Hair follicle dermal papilla cell (primary cell): ENCODE measurements around the gene KRTAP10-2. TPM values are rescaled to one million over a fixed set of nuclear protein-coding genes. Genes with fewer than 3 reads are reported as not detected.

Experiments
- total RNA-seq: library from RNA; depleted of rRNA; stranded (reverse); fragments of >200 nt; gene quantifications from 2 replicates; pipeline ENCODE4 v1.2.3, GENCODE V29; 2012

KRTAP10-2 gene
- total RNA-seq = not detected in 2 replicates

DNA sequence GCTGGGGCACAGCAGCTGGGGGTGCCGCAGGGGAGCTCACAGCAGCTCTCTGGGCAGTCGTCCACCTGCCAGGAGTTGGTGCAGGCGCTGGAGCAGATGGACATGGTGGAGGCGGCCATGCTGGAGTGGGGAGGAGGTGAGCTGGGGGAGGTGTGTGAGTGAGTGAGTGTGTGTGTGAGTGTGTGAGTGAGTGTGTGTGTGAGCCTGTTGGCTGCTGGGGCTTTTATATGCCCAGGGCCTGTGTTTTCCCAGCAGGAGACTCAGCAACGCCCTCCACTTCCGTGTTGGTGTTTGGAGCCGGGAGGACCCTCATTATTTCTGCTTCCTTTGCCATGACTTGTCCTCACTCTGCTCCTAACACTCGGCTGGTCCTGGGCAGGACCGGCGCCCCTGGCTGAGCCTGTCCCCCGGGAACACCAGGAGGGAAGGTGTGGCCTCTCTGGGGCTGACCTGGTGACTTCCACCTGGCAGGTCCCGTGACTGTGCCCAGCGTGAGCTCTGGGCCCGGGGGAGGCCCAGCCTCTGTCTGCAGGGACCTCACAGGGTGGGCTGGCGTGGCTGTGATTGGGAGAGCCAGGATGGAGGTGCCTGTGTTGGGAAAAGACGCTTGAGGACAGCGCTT is at the start of gene KRTAP10-2:
Gene KRTAP10-2 (minus strand): TSS at position 166 of the 622 bp plus-strand sequence. CDS start 47 bp downstream, at position 119.

GRCh38 chr21:44600118-44600978 is 49.0 kb upstream of the KRTAP10-2 start, which contains the start of gene KRTAP10-7:
Gene KRTAP10-7, plus strand, starts transcription at chr21:44600597. Its CDS starts 25 bp downstream, at chr21:44600622.

DNA sequence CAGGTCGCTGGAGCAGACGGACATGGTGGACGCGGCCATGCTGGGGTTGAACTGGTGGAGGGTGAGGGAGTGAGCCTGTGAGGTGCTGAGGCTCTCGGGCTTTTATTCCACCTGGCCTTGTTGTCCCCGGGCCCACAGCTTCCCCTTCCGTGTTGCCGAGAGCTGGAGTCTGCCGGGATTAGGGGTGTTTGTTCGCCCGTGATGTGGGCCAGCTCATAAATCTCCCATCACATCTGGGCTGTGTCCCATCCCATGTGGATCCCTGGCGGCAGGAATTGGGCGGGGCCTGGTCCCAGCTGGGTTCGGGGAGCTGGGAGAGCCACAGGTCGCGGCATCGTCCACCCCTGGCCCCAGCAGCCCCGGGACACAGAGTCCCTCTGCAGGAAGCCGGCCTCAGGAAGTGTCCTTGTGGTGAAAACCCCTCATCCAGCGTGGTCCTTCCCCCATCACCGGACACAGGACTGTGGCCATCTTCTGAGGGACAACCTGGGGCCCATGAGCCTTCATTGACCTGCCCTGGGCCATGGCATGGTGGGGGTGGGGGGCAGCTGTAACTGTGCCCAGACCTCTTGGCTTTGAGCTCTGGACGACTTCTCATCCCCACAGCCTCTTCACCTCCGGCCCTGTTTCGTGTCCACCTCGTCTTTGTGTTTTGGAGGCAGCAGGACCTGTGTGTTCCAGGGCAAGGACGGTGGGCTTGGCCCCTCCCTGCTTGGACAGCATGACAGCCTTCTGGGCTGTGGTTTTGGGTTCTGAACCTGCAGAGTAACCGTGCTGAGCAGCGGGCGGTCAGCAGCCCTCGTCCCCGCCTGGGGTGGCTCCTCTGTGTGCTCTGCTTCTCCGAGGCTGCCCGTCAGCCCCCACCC is 41.4 kb upstream of the KRTAP10-2 start, which contains the start of gene KRTAP10-6:
Gene KRTAP10-6 (minus strand): TSS at position 60 of the 866 bp plus-strand sequence. CDS start 21 bp downstream, at position 39.

GRCh38 chr21:44580231-44580821 is 29.0 kb upstream of the KRTAP10-2 start, which contains the start of gene KRTAP10-5:
Gene KRTAP10-5, minus strand, starts transcription at chr21:44580604. Its CDS starts 26 bp downstream, at chr21:44580578.

DNA sequence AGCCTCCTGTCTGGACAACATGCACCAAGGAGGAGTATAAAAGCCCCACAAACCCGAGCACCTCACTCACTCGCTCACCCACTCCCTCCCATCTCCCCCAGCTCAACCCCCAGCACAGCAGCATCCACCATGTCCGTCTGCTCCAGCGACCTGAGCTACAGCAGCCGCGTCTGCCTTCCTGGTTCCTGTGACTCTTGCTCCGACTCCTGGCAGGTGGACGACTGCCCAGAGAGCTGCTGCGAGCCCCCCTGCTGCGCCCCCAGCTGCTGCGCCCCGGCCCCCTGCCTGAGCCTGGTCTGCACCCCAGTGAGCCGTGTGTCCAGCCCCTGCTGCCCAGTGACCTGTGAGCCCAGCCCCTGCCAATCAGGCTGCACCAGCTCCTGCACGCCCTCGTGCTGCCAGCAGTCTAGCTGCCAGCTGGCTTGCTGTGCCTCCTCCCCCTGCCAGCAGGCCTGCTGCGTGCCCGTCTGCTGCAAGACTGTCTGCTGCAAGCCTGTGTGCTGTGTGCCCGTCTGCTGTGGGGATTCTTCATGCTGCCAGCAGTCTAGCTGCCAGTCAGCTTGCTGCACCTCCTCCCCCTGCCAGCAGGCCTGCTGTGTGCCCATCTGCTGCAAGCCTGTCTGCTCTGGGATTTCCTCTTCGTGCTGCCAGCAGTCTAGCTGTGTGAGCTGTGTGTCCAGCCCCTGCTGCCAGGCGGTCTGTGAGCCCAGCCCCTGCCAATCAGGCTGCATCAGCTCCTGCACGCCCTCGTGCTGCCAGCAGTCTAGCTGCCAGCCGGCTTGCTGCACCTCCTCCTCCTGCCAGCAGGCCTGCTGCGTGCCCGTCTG is 22.5 kb upstream of the KRTAP10-2 start, which contains the start of gene KRTAP10-4:
Gene KRTAP10-4 (plus strand): TSS at position 100 of the 827 bp plus-strand sequence. CDS start 30 bp downstream, at position 130.

GRCh38 chr21:44558695-44559094 is 7.4 kb upstream of the KRTAP10-2 start, which contains the start of gene KRTAP10-3:
Gene KRTAP10-3, minus strand, starts transcription at chr21:44558795. Its CDS starts 80 bp downstream, at chr21:44558715.

DNA sequence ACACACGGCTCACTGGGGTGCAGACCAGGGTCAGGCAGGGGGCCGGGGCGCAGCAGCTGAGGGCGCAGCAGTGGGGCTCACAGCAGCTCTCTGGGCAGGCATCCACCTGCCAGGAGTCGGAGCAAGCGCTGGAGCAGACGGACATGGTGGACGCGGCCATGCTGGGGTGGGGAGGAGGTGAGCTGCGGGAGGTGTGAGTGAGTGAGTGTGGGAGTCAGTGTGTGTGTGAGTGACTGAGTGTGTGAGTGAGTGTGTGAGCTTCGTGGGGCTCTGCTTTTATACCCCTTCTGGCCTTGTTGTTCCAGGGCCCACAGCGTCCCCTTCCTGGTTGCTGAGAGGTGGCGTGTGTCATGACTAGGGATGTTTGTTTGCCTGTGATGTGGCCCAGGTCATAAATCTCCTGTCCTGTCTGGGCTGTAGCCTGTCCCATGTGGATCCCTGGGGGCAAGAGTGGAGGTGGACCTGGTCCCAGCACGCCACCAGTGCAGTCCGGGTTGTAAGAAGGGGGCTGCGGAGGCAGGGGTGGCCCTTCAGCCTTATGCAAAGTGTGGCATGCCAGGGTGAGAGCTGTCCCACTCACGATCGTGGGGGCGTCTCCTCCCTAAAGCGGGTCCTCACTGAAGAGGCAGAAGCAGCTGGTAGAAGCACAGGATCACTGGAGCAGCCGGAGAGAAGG is 11.2 kb downstream of the KRTAP10-2 start, which contains the start of gene KRTAP10-1:
Gene KRTAP10-1 (minus strand): TSS at position 205 of the 676 bp plus-strand sequence. CDS start 45 bp downstream, at position 160.

Other genes starting within 250 kb of the KRTAP10-2 start
- 20.1 and 23.9 TPM in 2 replicates for gene CFAP410, start 212.1 kb downstream of the KRTAP10-2 start, total RNA-seq
- under 0.01 TPM in 1 of 2 replicates, not detected in the other for gene TRPM2, start 197.9 kb downstream of the KRTAP10-2 start, total RNA-seq
- gene LRRC3, start 96.0 kb downstream of the KRTAP10-2 start, total RNA-seq = 1.3 and 1.5 TPM in 2 replicates
- not detected in 2 replicates for gene KRTAP10-1, start 11.3 kb downstream of the KRTAP10-2 start, total RNA-seq
- gene KRTAP10-3, start 7.3 kb upstream of the KRTAP10-2 start, total RNA-seq = not detected in 2 replicates
- gene KRTAP10-4, start 22.2 kb upstream of the KRTAP10-2 start, total RNA-seq = not detected in 2 replicates
- not detected in 2 replicates for gene KRTAP10-5, start 29.1 kb upstream of the KRTAP10-2 start, total RNA-seq
- gene KRTAP10-6, start 41.0 kb upstream of the KRTAP10-2 start, total RNA-seq = not detected in 2 replicates
- gene KRTAP10-7, start 49.1 kb upstream of the KRTAP10-2 start, total RNA-seq = not detected in 2 replicates
- not detected in 2 replicates for gene KRTAP10-8, start 60.6 kb upstream of the KRTAP10-2 start, total RNA-seq
- not detected in 2 replicates for gene KRTAP10-9, start 75.6 kb upstream of the KRTAP10-2 start, total RNA-seq
- gene KRTAP10-10, start 85.9 kb upstream of the KRTAP10-2 start, total RNA-seq = not detected in 2 replicates
- not detected in 2 replicates for gene KRTAP10-11, start 94.9 kb upstream of the KRTAP10-2 start, total RNA-seq
- not detected in 2 replicates for gene KRTAP12-4, start 103.2 kb upstream of the KRTAP10-2 start, total RNA-seq
- gene KRTAP12-3, start 106.4 kb upstream of the KRTAP10-2 start, total RNA-seq = not detected in 2 replicates
- gene KRTAP12-2, start 115.4 kb upstream of the KRTAP10-2 start, total RNA-seq = not detected in 2 replicates
- not detected in 2 replicates for gene KRTAP12-1, start 130.7 kb upstream of the KRTAP10-2 start, total RNA-seq
- gene KRTAP10-12, start 145.7 kb upstream of the KRTAP10-2 start, total RNA-seq = not detected in 2 replicates
- not detected in 2 replicates for gene TSPEAR, start 160.1 kb upstream of the KRTAP10-2 start, total RNA-seq